ENCODE measurements around the gene ASPSCR1. TPM values are rescaled to one million over a fixed set of nuclear protein-coding genes. Genes with fewer than 3 reads are reported as not detected.
A peak's percentile ranks its signal among the peaks of the same experiment; 100 is the strongest.
"Not testable (repeated sequence)": the region's sequence is repeated elsewhere in the genome, so short reads cannot be mapped to it uniquely, and the experiment has no call there.

Gene ASPSCR1
- total RNA-seq, 3 donors from 2014 or later, result 33.1 to 35.2 (median 34.5) TPM

- no peaks in the 10 kb centered on the region for H3K36me3 ChIP-seq (ENCODE audit: low read depth)
- TF ChIP-seq CTCF (IDR thresholded peaks at IDR 0.05), result peak; percentile 94
- H3K9me3 ChIP-seq, result no peaks in the 10 kb centered on the region
- peak within 1 kb of the TSS; percentile 35 for H3K4me3 ChIP-seq
- ATAC-seq (peak; percentile 97), DNase-seq (peak; percentile 98 to 99 (median 98))
- H3K4me1 ChIP-seq (ENCODE audit: low read depth), result peaks cover 10% of the 10 kb centered on the region
- intact Hi-C loops (cut with DNase I, micrococcal nuclease), result loop anchor here in 1 of 2 donors (10.0 kb wide), 1 partner anchor 118 kb away; no protein-coding TSS in a partner anchor
These were observed 59.9 kb downstream of the ASPSCR1 start, which contains the start of gene DCXR for GRCh38 chr17:82037092-82037888. DCXR (minus strand) TSS chr17:82037697; CDS start chr17:82037682, 15 bp downstream.

DNA sequence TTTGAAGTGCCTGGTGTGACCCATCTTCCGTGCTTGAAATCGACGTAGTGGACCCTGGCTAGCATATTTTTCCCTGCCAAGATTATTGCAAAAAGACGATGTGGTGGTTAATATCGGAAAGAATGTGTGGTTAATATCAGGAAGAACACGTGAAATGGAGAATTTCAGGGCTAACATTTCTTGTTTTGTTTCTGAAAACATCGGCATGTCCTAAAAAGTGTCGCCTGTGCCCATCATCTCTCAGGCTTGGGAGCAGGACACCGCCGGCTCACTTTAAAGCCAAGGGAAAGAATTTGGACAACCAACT, 60.4 kb downstream of the ASPSCR1 start:
- intact Hi-C loops (cut with DNase I, micrococcal nuclease), result loop anchor here in 1 of 2 donors (10.0 kb wide), 1 partner anchor 117 kb away; no protein-coding TSS in a partner anchor
- ATAC-seq (no peak), DNase-seq (no peak)
- Histone ChIP-seq H3K4me3 (no peak overlapping the region), H3K36me3 (ENCODE audit: low read depth) (no peaks in the 10 kb centered on the region), H3K4me1 (ENCODE audit: low read depth) (peaks cover 10% of the 10 kb centered on the region), H3K9me3 (no peaks in the 10 kb centered on the region)
- no peak for TF ChIP-seq CTCF (IDR thresholded peaks at IDR 0.05)

- DNase-seq; H3K9me3 ChIP-seq; ATAC-seq; H3K4me1 ChIP-seq (ENCODE audit: low read depth); H3K36me3 ChIP-seq (ENCODE audit: low read depth); H3K4me3 ChIP-seq: not testable (repeated sequence)
- intact Hi-C loops (cut with DNase I, micrococcal nuclease), result loop anchor here in 1 of 2 donors (10.0 kb wide), 1 partner anchor 116 kb away; no protein-coding TSS in a partner anchor
These were observed 61.5 kb downstream of the ASPSCR1 start for GRCh38 chr17:82038796-82039409.

- DNase-seq, result no peak
- H3K4me1 ChIP-seq (ENCODE audit: low read depth), result peaks cover 10% of the 10 kb centered on the region
- H3K4me3 ChIP-seq, result no peak overlapping the region
- no peaks in the 10 kb centered on the region for H3K36me3 ChIP-seq (ENCODE audit: low read depth)
- H3K9me3 ChIP-seq, result no peaks in the 10 kb centered on the region
- intact Hi-C loops (cut with DNase I, micrococcal nuclease), result loop anchor here in 1 of 2 donors (10.0 kb wide), 1 partner anchor 115 kb away; no protein-coding TSS in a partner anchor
- no peak for ATAC-seq
- TF ChIP-seq CTCF (IDR thresholded peaks at IDR 0.05), result no peak
These were observed 62.4 kb downstream of the ASPSCR1 start for GRCh38 chr17:82039695-82040299.

- TF ChIP-seq CTCF (IDR thresholded peaks at IDR 0.05), result no peak
- Histone ChIP-seq H3K4me1 (ENCODE audit: low read depth) (peaks cover 7% of the 10 kb centered on the region), H3K4me3 (no peak overlapping the region), H3K36me3 (ENCODE audit: low read depth) (no peaks in the 10 kb centered on the region), H3K9me3 (no peaks in the 10 kb centered on the region)
- ATAC-seq (no peak), DNase-seq (no peak)
- intact Hi-C loops (cut with DNase I, micrococcal nuclease), result no loop called here
These were observed 63.9 kb downstream of the ASPSCR1 start for GRCh38 chr17:82041144-82041814.

All from mucosa of descending colon (tissue), 3 donors.